Measurements from ENCODE around the gene NECTIN4.
"Not testable (repeated sequence)": the region's sequence is repeated elsewhere in the genome, so short reads cannot be mapped to it uniquely, and the experiment has no call there.

NECTIN4 gene

DNA sequence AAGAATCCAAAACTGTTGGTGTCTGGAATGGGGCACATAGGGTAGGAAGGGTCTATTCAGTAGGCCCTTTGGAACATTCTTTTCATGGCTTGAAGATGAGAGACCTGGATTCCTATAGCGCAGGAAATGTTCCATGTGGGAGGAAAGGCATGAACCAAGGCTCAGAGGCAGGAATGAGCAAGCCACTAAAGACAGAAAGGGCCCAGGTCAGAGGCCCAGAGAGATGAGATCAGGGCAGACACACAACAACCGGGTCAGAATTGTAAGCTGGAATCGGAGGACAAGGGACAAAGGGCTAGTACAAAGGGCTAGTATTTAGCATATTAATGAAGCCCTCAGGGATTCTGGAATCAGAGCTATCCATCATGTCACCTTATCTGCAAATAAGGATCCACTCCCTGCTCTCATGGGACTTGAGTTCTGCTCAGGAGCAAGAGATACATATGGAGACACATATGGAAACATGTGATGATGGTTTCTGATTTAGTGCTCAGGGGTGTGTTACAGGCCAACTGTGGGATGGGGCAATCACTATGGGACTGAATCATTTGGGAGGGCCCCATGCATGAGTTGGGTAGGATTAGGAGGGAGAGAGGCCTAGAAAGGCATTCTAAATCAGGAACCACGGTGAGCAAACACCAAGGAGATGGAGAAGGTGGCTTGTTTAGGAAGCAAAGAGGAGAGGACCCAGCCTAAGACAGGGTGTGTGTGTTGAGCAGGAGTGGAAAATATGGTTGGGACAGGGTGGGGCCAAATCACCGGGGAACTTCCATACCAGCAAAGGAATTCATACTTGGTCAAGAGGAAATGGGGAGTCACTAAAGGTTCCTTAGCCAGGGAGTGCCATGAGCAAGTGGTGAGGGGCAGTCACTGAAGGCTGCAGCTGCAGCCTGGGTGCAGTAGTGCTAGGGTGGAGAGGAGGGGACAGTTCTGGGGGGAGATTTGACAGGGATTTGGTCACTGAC is 8.6 kb downstream of the NECTIN4 start:
- DNase-seq = no peak

DNA sequence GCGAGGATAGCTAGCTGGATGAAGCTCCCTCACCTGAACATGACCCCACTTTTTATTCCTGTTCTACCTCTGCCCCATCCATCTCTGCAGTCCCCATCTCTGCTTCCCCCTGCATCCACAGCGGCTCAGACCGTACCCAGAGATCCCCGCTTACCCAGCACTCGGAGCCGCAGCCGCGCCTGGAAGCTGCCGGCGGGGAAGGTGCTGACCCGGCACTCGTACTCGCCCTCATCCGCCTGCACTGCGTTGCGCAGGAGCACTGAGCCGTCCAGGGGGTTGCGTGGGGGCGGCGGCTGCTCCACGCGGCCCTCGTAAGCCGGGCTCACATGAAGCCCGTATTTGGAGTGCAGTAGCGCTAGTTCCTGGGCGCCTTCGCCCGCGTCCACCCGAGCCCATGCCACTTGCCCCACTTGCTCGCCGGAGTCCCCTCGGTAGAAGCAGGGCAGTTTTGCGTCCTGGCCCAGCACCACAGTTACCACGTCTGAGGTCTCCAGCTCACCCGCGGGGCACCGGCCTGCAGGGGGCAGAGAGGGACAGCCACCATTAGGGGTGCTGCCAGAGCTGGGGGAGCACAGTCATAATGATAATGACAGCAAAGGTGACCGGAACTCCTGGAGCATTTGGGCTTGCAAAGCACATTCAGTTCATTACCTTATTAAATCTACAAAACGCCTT is 9.8 kb downstream of the NECTIN4 start:
- no peak for DNase-seq

GRCh38 chr1:161077426-161077825 is 11.9 kb downstream of the NECTIN4 start:
- no peak for DNase-seq

- no peak for DNase-seq
Measured at GRCh38 chr1:161076410-161076809, 12.9 kb downstream of the NECTIN4 start.

DNA sequence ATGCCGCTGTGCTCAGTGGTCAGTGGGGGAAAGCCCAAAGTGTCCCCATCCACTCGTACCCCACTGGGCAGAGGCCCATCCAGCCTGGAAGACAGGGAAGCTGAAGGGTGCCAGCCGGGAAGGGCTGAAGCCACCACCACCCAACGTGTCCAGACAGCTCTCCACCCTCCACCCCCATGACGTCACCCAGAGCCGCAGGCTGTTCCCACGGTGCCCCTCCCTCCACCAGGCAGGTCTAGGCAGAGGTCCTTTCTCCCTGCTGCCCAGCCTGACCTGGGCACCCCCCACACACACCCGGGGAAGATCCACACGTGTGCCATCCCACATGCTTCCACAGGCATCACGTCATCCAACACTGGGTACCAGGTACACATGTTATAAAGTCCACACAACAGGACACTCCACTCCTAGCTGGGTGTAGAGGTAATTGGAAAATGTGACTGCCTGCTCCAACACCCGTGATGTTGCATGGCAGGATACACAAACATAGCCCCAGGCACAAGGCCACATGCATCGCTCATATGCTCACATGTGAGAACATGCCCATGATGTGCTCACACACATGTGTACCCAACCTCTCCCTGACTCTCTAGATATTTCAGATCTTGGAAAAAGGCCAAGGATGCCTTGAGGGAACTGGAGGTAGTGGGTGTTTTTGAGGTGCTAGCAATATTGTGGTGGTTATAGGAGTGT is 14.5 kb downstream of the NECTIN4 start:
- DNase-seq = peak; percentile 25

DNA sequence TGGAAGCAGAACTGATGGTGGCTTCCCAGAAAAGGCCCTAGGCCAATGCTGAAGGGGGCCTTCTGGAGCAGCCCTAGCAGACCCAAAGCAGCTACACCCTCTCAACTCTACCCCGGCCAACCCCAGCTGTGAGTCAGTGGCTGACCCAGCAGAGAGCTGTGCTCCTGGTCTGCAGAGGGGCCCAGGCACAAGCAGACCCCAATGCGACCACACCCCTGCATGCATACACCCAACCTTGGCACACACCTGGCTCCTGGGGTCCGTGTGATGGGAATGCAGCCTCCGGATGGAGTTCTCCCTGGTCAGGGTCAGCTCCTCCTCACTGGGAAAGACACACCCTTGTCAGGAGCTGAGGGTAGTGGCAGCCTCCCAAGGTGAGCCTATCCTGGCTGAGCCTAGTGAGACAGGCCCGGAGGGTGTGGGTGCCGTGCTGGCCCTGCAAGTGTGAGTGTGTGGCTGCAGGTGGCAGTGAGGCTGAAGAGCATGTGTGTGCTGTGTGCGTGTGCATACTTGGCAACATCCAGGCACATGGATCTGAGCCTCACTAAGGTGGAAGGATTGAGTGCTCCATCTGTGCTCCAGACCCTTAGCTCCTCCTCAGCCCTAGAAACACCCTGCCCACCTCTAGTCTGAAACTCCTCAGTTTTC is 15.8 kb downstream of the NECTIN4 start:
- DNase-seq = no peak

DNA sequence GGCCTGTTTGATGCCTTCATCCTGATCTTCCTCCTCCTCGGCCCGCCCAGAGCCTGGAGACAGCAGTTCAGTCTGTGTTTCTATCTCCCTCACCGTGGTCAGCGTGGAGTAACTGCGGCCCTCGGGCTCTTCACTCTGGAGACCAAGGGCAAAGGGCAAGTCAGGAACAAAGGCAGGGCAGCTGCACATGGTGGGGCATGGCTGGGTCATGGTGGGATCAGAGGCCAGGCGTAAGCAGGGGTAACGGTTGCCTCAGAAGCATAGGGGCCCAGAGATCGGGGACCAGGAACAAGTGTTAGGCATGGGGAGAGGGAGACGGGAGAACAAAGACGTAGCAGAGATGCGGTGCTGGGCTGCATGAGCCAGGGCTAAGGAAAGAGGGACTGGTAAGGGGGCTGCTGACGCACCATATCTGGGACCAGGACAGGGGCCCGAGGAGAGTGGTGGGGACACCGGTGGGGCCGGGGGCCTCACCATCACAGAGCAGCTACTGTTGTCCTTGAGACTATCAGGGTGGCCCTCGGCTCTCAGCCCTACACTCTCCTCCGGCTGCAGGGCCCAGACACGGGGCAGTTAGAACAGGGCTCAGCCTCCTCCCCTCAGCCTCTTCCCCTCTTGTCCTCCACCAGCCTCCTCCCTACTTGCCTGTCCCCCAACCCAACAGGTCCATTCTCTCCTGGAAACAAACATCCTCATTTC is 16.5 kb downstream of the NECTIN4 start:
- peak; percentile 13 for DNase-seq

- peak; percentile 38 for DNase-seq
Measured at GRCh38 chr1:161071886-161072371, 17.4 kb downstream of the NECTIN4 start.

DNA sequence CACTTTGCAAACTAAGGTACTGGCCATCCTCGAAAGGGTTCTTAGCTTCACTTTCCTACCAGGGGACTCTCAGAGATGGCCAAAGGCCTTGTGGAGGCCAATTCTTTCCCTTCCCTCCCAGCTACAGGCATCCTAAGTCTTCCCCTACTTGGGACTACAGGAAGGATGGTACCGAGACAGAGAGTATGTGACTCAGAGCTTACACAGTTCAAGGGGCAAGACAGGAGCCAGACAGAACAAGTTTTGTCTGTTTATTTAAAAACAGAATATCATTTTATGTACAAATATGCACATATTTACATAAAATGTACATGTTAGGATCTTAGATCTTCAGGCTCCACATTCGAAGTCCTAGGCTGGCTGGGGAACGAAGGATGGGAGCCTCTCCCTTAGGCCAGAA is 18.6 kb downstream of the NECTIN4 start:
- DNase-seq = no peak

DNA sequence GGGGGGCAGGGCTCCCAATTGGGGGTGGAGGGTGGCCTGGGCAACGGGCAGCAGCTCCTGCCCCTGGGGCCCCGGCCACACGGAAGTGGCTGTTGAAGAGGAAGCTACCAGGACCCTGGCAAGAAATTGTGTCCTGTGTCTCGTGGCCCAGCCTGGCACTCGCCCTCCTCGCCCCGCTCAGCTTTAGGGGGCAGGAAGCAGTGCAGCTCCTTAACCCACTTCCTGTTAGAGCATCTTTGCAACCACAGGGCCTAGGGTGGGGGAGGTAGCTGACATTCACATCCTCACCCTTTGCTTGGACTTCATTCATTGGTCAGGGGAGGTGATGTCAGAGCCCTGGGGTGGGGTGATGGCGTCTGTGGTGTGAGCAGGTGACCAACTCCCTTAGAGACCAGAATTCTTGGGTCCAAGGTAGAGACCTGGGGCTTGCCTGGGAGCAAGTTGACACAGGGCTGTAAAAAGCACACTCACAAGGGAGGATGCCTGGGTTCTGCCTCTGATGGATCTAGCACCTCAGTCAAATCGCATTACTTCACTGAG is 19.6 kb downstream of the NECTIN4 start, which contains the start of gene ARHGAP30:
Gene ARHGAP30 (minus strand): TSS at position 161 of the 540 bp plus-strand sequence. CDS start 267 bp downstream, outside the sequence.
- no peak for DNase-seq

GRCh38 chr1:161069241-161069640 is 20.1 kb downstream of the NECTIN4 start:
- DNase-seq = no peak

- DNase-seq = no peak
Measured at GRCh38 chr1:161068306-161069234, 20.8 kb downstream of the NECTIN4 start.

GRCh38 chr1:161066694-161067093 is 22.7 kb downstream of the NECTIN4 start:
- no peak for DNase-seq

DNA sequence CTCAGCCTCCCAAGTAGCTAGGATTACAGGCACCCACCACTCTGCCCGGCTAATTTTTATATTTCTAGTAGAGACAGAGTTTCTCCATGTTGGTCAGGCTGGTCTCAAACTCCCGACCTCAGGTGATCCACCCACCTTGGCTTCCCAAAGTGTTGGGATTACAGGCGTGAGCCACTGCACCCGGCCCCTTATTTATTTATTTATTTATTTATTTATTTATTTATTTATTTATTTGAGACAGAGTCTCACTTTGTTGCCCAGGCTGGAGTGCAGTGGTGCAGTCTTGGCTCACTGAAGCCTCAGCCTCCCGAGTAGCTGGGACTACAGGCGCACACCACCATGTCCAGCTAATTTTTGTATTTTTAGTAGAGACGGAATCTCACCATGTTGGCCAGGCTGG is 23.7 kb downstream of the NECTIN4 start:
- DNase-seq = not testable (repeated sequence)

DNA sequence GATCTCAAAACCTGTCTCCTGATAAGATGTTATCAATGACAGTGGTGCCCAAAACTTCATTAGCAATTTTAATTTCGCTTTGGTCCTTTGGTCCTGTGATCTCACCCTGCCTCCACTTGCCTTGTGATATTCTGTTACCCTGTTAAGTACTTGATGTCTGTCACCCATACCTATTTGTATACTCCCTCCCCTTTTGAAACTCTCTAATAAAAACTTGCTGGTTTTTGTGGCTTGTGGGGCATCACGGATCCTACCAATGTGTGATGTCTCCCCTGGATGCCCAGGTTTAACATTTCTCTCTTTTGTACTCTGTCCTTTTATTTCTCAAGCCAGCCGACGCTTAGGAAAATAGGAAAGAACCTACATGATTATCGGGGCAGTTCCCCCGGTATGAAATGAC is 25.4 kb downstream of the NECTIN4 start:
- not testable (repeated sequence) for DNase-seq

- DNase-seq = no peak
Measured at GRCh38 chr1:161061419-161061818, 27.9 kb downstream of the NECTIN4 start.

- no peak for DNase-seq
Measured at GRCh38 chr1:161059293-161059692, 30.1 kb downstream of the NECTIN4 start.

DNA sequence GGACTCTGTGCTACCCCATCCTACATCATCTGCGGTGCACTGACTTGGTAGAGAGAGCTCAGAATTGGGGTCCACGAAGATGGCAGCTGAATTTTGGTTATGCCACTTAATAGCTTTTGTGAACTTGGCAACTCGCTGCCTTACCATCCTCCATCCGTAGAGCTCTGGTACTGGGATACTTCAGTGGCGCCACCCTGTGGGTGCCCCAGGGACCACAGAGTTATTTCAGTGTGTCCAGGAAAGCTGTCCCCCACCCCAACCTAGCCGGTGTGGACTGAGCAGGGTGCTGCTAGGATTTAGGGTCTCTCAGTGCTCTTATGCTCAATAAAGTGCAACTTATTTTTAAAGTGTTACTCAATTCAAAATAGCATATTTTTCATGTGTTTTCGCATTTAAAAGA is 34.6 kb downstream of the NECTIN4 start:
- DNase-seq = no peak

- DNase-seq = no peak
Measured at GRCh38 chr1:161054232-161054631, 35.1 kb downstream of the NECTIN4 start.

- DNase-seq = no peak
Measured at GRCh38 chr1:161052899-161053298, 36.5 kb downstream of the NECTIN4 start.

Data from eye (tissue), 1 donor.